Neural cell (in vitro differentiated cells): ENCODE results near the gene SLC1A1.

Experiments
- CTCF ChIP-seq: fragments of 450-650 bp; IDR thresholded peaks from 2 replicates; pipeline ENCODE4 v1.5.1; 2014; ENCODE audit warnings: antibody characterized with exemption, mild to moderate bottlenecking, moderate library complexity; ENCODE audit not compliant: poor library complexity, severe bottlenecking
- EP300 ChIP-seq: fragments of 450-650 bp; conservative IDR thresholded peaks from 2 replicates; pipeline ENCODE4 v1.6.1; 2014; ENCODE audit warnings: antibody characterized with exemption, mild to moderate bottlenecking, moderate library complexity; ENCODE audit not compliant: poor library complexity, severe bottlenecking
- EZH2 ChIP-seq: fragments of 200-600, 300-800 bp; shearing (Covaris generic), sonication (generic); IDR thresholded peaks from 2 replicates; pipeline ENCODE4 v1.6.1; 2014; ENCODE audit warnings: antibody characterized with exemption, low read length, borderline replicate concordance, mild to moderate bottlenecking; ENCODE audit not compliant: insufficient read depth, poor library complexity, severe bottlenecking
- POLR2AphosphoS5 ChIP-seq: IDR thresholded peaks from 2 replicates; pipeline ENCODE4 v1.6.1; 2012
- RAD21 ChIP-seq: fragments of 450-650 bp; conservative IDR thresholded peaks from 2 replicates; pipeline ENCODE4 v1.6.1; 2014; ENCODE audit warnings: antibody characterized with exemption, mild to moderate bottlenecking, moderate library complexity
- TAF1 ChIP-seq: IDR thresholded peaks from 2 replicates; pipeline ENCODE4 v1.6.1; 2012; ENCODE audit warnings: low read depth

- TF ChIP-seq POLR2AphosphoS5 (no peak), CTCF (no peak), EZH2 (no peak), RAD21 (no peak), TAF1 (no peak), EP300 (no peak)
These were observed 29.3 kb downstream of the SLC1A1 start for GRCh38 chr9:4519604-4520003.
